Astrocyte of the spinal cord (primary cell): ENCODE results near the gene CPXM2.

Experiments
- DNase-seq: peaks from one replicate; pipeline ENCODE4 v3.0.0; 2011; ENCODE audit warnings: low read depth, low spot score
- H3K4me3 ChIP-seq: 2 replicates; pipeline ENCODE4 v1.5.1; 2011; ENCODE audit warnings: low read depth, mild to moderate bottlenecking, low read length, moderate library complexity
- in situ Hi-C: cut with HindIII; loops from 2 replicates; pipeline ENCODE4 v1.10.0; 2017; ENCODE audit warnings: low sequenced_read_pairs
- TF ChIP-seq, protein P1 (sequence below): IDR thresholded peaks from 2 replicates; pipeline ENCODE4 v1.5.1; 2012; ENCODE audit warnings: low read depth, mild to moderate bottlenecking, low read length, inconsistent platforms

The CPXM2 gene

DNA sequence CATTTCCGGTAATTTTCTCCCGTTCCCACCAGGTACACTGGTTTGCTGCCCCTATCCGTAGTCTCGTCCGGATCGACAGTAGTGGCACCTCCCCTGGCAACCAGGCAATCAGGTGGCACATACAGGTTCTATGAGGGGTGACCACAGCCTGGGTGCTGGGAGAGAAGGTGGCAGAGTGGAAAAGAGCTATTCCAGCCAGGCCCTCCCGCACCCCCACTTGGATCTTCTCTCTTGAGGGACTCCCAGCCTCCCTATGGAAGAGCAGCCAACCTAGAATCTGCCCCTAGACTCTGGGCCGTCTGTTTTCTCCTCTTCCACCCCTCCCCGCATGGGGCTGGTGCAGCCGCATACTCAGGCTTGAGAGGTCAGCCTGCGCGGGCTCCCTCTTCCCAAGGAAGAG is 166.9 kb downstream of the CPXM2 start:
- in situ Hi-C loops = no loop called here
- TF ChIP-seq, protein P1, sequence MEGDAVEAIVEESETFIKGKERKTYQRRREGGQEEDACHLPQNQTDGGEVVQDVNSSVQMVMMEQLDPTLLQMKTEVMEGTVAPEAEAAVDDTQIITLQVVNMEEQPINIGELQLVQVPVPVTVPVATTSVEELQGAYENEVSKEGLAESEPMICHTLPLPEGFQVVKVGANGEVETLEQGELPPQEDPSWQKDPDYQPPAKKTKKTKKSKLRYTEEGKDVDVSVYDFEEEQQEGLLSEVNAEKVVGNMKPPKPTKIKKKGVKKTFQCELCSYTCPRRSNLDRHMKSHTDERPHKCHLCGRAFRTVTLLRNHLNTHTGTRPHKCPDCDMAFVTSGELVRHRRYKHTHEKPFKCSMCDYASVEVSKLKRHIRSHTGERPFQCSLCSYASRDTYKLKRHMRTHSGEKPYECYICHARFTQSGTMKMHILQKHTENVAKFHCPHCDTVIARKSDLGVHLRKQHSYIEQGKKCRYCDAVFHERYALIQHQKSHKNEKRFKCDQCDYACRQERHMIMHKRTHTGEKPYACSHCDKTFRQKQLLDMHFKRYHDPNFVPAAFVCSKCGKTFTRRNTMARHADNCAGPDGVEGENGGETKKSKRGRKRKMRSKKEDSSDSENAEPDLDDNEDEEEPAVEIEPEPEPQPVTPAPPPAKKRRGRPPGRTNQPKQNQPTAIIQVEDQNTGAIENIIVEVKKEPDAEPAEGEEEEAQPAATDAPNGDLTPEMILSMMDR = no peak
- no peak for DNase-seq
- H3K4me3 ChIP-seq = no peak overlapping the region

DNA sequence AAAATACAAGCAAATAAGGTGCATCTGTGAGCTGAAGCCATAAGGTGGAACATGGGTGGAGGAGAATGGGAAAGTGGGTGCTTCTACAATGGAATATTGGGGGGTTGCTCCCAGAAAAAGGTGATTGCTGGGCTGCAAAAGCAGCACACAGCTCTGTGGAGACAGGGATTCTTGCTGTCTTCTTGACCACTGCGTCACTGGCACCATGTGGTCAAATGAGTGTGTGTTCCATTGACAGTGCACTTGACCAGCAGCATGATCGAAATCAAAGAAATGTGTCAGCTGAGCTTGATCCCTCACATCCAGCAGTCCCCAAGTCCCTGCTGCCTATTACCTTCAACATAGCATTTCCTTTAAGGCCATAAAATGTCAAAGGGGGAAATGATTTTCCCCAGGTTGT is 169.3 kb downstream of the CPXM2 start:
- in situ Hi-C loops = no loop called here
- no peak overlapping the region for H3K4me3 ChIP-seq
- TF ChIP-seq, protein P1 = no peak
- DNase-seq = no peak

DNA sequence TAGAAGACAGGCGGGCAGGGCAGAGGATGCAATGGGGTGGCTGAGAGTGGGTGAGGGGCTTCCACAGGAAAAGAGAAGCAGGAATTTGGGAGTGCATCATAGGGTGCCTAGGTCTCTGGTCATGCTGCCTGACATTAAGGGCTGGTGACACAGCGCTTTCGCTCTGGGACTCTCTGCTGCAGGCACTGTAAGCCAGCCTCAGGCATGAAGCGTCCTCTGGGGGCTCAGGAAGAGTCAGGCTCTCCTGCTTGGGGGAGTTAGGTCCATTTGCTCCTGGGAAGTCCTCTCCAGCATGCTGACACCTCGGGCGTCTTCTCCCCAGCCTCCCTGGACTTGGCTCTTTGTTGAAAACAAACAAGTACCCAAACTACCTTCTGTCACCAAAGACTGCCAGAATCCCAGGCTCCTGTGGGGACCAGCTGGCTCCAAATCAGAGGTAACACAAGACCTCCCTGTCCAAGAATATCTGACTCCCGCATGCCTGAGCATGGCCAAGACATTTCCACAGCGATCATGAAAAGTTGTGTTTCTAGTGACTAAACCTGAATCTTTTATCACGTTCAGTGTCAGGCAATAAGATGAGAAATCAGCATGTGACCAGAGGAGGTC is 170.1 kb downstream of the CPXM2 start:
- TF ChIP-seq, protein P1 = no peak
- in situ Hi-C loops = no loop called here
- no peak for DNase-seq
- H3K4me3 ChIP-seq = no peak overlapping the region

DNA sequence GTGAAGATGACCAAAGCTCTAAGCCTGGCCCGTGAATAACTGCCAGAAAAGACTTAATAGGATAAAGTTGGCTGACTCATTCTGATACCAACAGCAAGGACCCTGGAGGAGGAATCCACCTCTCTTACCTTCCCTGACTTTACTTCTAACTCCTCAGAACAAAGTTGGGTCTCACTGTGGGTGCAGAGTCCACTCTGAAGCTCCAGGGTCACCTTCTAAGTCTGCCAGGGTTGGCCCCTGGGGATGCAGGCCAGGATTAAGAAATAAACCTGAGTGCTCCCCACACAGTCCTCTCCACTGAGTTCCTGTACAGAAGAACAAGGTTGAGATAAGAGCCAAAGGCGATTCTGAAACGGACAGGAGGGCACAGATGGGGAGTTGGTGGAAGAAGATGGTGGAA is 171.1 kb downstream of the CPXM2 start:
- in situ Hi-C loops = no loop called here
- no peak overlapping the region for H3K4me3 ChIP-seq
- TF ChIP-seq, protein P1 = no peak
- DNase-seq = no peak

DNA sequence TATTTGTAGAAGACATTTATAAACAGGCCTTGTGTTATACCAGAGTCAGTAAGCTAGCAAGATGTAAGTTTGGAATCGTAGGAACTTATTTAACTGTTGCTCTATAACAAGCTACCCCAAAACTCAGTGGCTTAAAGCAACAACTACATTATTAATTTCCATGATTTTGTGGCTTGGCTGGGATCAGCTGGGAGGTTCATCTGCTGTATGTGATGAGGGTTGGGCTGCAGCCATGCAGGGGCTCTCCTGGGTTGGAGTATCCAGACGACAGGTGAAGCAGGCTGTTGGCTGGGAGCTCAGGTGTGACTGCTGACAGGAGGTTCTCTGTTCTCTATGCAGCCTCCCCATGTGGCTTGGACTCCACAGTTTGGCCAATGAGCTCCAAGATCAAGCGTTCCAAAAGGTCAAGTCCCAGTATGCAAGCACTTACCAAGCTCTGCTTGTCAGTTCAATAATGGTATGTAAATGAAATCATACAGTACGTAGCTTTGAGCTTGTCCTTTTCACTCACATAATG is 173.0 kb downstream of the CPXM2 start:
- in situ Hi-C loops = no loop called here
- DNase-seq = no peak
- no peak overlapping the region for H3K4me3 ChIP-seq
- TF ChIP-seq, protein P1 = no peak

DNA sequence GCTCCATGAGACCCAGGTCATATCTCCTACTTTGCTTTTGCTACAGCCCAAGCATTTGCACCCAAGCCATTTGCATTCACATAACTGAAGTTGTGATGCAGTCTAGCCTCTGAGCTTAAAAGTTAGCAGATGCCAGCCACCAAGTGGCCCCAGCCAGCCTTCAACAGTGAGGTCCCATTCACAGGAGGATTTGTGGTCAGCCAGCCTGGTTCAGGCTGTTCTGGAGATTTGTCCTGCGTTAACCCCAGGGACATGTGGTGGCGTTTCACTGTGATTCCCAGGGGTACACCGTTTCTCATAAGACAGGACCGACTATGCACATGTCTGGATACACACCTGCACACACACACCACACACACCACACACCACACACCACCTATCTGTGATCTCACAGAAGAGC is 174.3 kb downstream of the CPXM2 start:
- TF ChIP-seq, protein P1 = no peak
- no peak overlapping the region for H3K4me3 ChIP-seq
- in situ Hi-C loops = no loop called here
- no peak for DNase-seq

DNA sequence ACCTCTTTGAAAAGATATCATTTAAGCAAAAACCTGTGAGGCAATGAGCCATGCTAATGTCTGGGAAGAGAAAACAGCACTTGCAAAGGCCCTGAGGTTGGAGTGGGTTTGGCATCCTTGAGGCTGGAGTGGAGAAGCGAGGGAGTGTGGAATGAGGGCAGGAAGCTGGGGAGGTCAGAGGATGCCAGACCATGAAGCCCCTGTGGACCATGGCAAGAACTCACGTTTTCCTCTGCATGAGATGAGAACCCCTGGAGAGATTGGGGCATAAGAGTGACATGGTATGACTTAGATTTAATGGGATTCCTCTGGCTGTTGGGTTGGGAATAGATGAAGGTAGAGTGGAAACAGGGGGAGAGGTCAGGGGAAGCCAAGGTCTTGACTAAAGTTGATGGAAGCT is 176.1 kb downstream of the CPXM2 start:
- H3K4me3 ChIP-seq = no peak overlapping the region

More for the DNA sequence above, 176.1 kb downstream of the CPXM2 start:
- TF ChIP-seq, protein P1 = no peak
- DNase-seq = no peak
- in situ Hi-C loops = no loop called here
